H1 (cell line): ENCODE data around the gene PSMF1. TPM values are rescaled to one million over a fixed set of nuclear protein-coding genes. Genes with fewer than 3 reads are reported as not detected.

Source experiments
- SP1 ChIP-seq: IDR thresholded peaks from 2 replicates; pipeline ENCODE4 v1.6.1; 2011; ENCODE audit warnings: low read depth, low read length
- YY1 ChIP-seq: IDR thresholded peaks from 2 replicates; pipeline ENCODE4 v1.6.1; 2011; ENCODE audit warnings: low read depth, mild to moderate bottlenecking, low read length
- polyA plus RNA-seq, 7 experiments: library from polyadenylated mRNA; depleted of rRNA in 3 of 7; stranded (reverse) in 5 of 7; unstranded in 2 of 7; fragments of >200 nt in 5 of 7; fragments of 200-250 nt in 2 of 7; gene quantifications; 1 replicate in 5 of 7; 2 replicates in 1 of 7; 4 replicates in 1 of 7; pipeline versions ENCODE4 v1.2.1 to v1.2.3, GENCODE V29; 2011 to 2013; ENCODE audit warnings: missing spikeins in 2 of 7, mixed read lengths in 2 of 7
- total RNA-seq: library from RNA; stranded (reverse); fragmentation: NEBNext Ultra II Directional; extraction: Animal tissue kit (Norgen Biotek cat#: 25700); gene quantifications from 2 replicates; pipeline ENCODE4 v1.2.1, GENCODE V29; 2021

PSMF1 gene
- total and polyA plus RNA-seq, 2 of the 8 experiments (the other 6 are each of a cell fraction or from before 2014, with no cell fraction given): 106 to 159 TPM

DNA sequence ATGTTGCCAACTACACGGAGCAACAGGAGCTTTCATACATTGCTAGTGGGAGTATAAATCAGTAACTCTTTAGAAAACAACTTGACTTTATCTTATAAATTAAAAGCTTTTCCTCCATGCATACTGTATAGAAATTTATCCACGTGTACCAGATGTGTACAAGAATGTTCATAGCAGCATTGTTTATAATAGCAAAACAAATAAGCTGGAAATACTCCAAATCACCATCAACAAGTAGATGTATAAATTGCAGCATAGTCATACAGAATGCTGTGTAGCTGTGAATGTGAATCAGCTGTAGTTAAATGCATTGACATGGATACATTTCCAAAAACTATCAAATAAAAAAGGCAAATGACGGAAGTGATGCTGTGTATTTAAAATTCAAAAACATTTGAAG, 6.0 kb downstream of the PSMF1 start (continued):
- TF ChIP-seq SP1 (no peak), YY1 (no peak)
